ENCODE measurements around the gene KIF3A. TPM values are rescaled to one million over a fixed set of nuclear protein-coding genes. Genes with fewer than 3 reads are reported as not detected.
A peak's percentile ranks its signal among the peaks of the same experiment; 100 is the strongest.

The KIF3A gene
- total RNA-seq, 1 experiment from 2014 or later, result 13.2 TPM

GRCh38 chr5:132668706-132669454 lies 68.5 kb downstream of the KIF3A start:
- Histone ChIP-seq H4K91ac (ENCODE audit: insufficient read length, low read depth, low read length) (no peak overlapping the region), H2BK120ac (ENCODE audit: low read depth, low read length, poor library complexity, severe bottlenecking) (no peak overlapping the region), H3K79me2 (ENCODE audit: insufficient read depth, low read length) (no peaks in the 10 kb centered on the region), H3K4ac (ENCODE audit: low read depth, low read length) (no peak overlapping the region), H3K14ac (ENCODE audit: insufficient read depth, low read length) (no peak overlapping the region), H2BK20ac (ENCODE audit: low read depth, low read length, poor library complexity, severe bottlenecking) (no peak overlapping the region), H3K27me3 (ENCODE audit: insufficient read depth, low read length) (no peaks in the 10 kb centered on the region), H3K27ac (ENCODE audit: insufficient read length, low read depth, low read length) (no peak overlapping the region), H2BK5ac (ENCODE audit: insufficient read length, low read length) (no peak overlapping the region), H3K4me1 (ENCODE audit: insufficient read depth, low read length) (no peaks in the 10 kb centered on the region), H4K5ac (ENCODE audit: insufficient read length, low read depth, low read length) (no peak overlapping the region), H3K9me3 (ENCODE audit: control insufficient read depth, low read depth, low read length) (no peaks in the 10 kb centered on the region), H2BK15ac (ENCODE audit: low read depth, low read length) (no peak overlapping the region), H3T11ph (ENCODE audit: low read length) (no peak overlapping the region), H3K23ac (ENCODE audit: insufficient read length, low read depth, low read length) (no peak overlapping the region), H3K56ac (ENCODE audit: insufficient read length, low read depth, low read length) (no peak overlapping the region), H2AK5ac (ENCODE audit: insufficient read length, low read length) (no peak overlapping the region), H3K18ac (ENCODE audit: insufficient read length, low read depth, low read length) (no peak overlapping the region), H3K79me1 (ENCODE audit: insufficient read depth, low read depth, low read length, poor library complexity, severe bottlenecking) (no peaks in the 10 kb centered on the region), H3K9ac (ENCODE audit: extremely low read depth, insufficient read length, low read length) (no peak overlapping the region), H4K8ac (replicated peaks; ENCODE audit: insufficient read length, low read depth, low read length) (no peak overlapping the region), H2BK12ac (ENCODE audit: insufficient read length, low read depth, low read length) (no peak overlapping the region), H2AFZ (ENCODE audit: low read length) (no peak overlapping the region), H4K20me1 (ENCODE audit: control insufficient read depth, insufficient read depth, insufficient read length) (no peaks in the 10 kb centered on the region), H3K23me2 (ENCODE audit: insufficient read length, low read depth, low read length, poor library complexity, severe bottlenecking) (no peaks in the 10 kb centered on the region), H3K4me2 (ENCODE audit: insufficient read depth, insufficient read length, low read length) (no peak overlapping the region)
- Mint-ChIP-seq H3K27me3 (ENCODE audit: low read depth) (peaks cover 1% of the 10 kb centered on the region), H3K4me1 (peaks cover 22 to 26% of the 10 kb centered on the region in 2 experiments), H3K9me3 (peaks cover 0 to 7% of the 10 kb centered on the region in 2 experiments; a peak in 3 of 5 replicates), H3K36me3 (ENCODE audit: insufficient read depth in 1 of 3, low read depth in 3 of 3) (peaks cover 0 to 7% (median 0%) of the 10 kb centered on the region in 3 experiments; a peak in 3 of 7 replicates), H3K27ac (peak overlapping the region in 1 of 3 experiments; percentile 80; a peak in 2 of 7 replicates), H3K4me3 (no peak overlapping the region)
- no peak for DNase-seq
- no peak for TF ChIP-seq CTCF (conservative IDR thresholded peaks at IDR 0.05)
- WGBS (ENCODE audit: extremely low coverage, insufficient read length, low lambda C conversion rate), result no CpG with 5 or more reads among the region's 14 CpGs
